ENCODE measurements around the gene SEMA6B.
"Not testable (repeated sequence)": the region's sequence is repeated elsewhere in the genome, so short reads cannot be mapped to it uniquely, and the experiment has no call there.

The SEMA6B gene

GRCh38 chr19:4559569-4559968 is at the start of gene SEMA6B:
Gene SEMA6B, minus strand, starts transcription at chr19:4559684. Its CDS starts 1,227 bp downstream, at chr19:4558457.
- no peak for DNase-seq

GRCh38 chr19:4606921-4607678 is 47.6 kb upstream of the SEMA6B start:
- DNase-seq = no peak

GRCh38 chr19:4606181-4606580 is 46.7 kb upstream of the SEMA6B start:
- DNase-seq = no peak

- DNase-seq = no peak
These were observed 45.4 kb upstream of the SEMA6B start for GRCh38 chr19:4604912-4605311.

- DNase-seq = no peak
These were observed 43.4 kb upstream of the SEMA6B start for GRCh38 chr19:4602915-4603314.

- no peak for DNase-seq
These were observed 42.8 kb upstream of the SEMA6B start for GRCh38 chr19:4602173-4602788.

GRCh38 chr19:4600893-4601292 is 41.4 kb upstream of the SEMA6B start:
- no peak for DNase-seq

- no peak for DNase-seq
These were observed 40.6 kb upstream of the SEMA6B start for GRCh38 chr19:4600082-4600481.

GRCh38 chr19:4598712-4599111 is 39.2 kb upstream of the SEMA6B start:
- DNase-seq = no peak

- DNase-seq = no peak
These were observed 38.6 kb upstream of the SEMA6B start for GRCh38 chr19:4597975-4598671.

- DNase-seq = no peak
These were observed 37.9 kb upstream of the SEMA6B start for GRCh38 chr19:4597278-4597974.

GRCh38 chr19:4596033-4596904 is 36.8 kb upstream of the SEMA6B start:
- DNase-seq = no peak

GRCh38 chr19:4595158-4595557 is 35.7 kb upstream of the SEMA6B start:
- not testable (repeated sequence) for DNase-seq

GRCh38 chr19:4594201-4594600 is 34.7 kb upstream of the SEMA6B start:
- no peak for DNase-seq

- no peak for DNase-seq
These were observed 33.9 kb upstream of the SEMA6B start for GRCh38 chr19:4593409-4593851.

GRCh38 chr19:4592445-4592844 is 33.0 kb upstream of the SEMA6B start:
- DNase-seq = no peak

- DNase-seq = no peak
These were observed 31.8 kb upstream of the SEMA6B start for GRCh38 chr19:4591320-4591719.

- DNase-seq = no peak
These were observed 31.1 kb upstream of the SEMA6B start for GRCh38 chr19:4590559-4590958.

GRCh38 chr19:4589579-4590410 is 30.3 kb upstream of the SEMA6B start:
- DNase-seq = no peak

GRCh38 chr19:4588291-4588761 is 28.8 kb upstream of the SEMA6B start:
- no peak for DNase-seq

GRCh38 chr19:4587527-4587926 is 28.0 kb upstream of the SEMA6B start:
- DNase-seq = no peak
